Spinal cord (tissue), 10 donors: Measurements from ENCODE around the gene XBP1. TPM values are rescaled to one million over a fixed set of nuclear protein-coding genes. Genes with fewer than 3 reads are reported as not detected.
"Not testable (repeated sequence)": the region's sequence is repeated elsewhere in the genome, so short reads cannot be mapped to it uniquely, and the experiment has no call there.

Experiments
- DNase-seq, 6 donors: peaks; one replicate each; pipeline versions ENCODE4 v3.0.0 to v3.0.0-alpha.2; 2013 to 2015; ENCODE audit warnings: low spot score in 6 of 6, low read depth in 4 of 6
- H3K27ac ChIP-seq: one replicate; pipeline ENCODE4 v1.5.1; 2013; ENCODE audit warnings: low read depth, low read length, control low read depth
- H3K27me3 ChIP-seq: one replicate; pipeline ENCODE4 v1.6.1; 2013; ENCODE audit warnings: low read length; ENCODE audit not compliant: control insufficient read depth, insufficient read depth
- H3K36me3 ChIP-seq: one replicate; pipeline ENCODE4 v1.6.1; 2013; ENCODE audit warnings: low read length; ENCODE audit not compliant: control insufficient read depth, insufficient read depth
- H3K4me1 ChIP-seq: one replicate; pipeline ENCODE4 v1.6.1; 2013; ENCODE audit warnings: low read length; ENCODE audit not compliant: control insufficient read depth, insufficient read depth
- H3K4me3 ChIP-seq: one replicate; pipeline ENCODE4 v1.5.1; 2013; ENCODE audit warnings: low read depth, low read length, control low read depth
- H3K9me3 ChIP-seq: one replicate; pipeline ENCODE4 v1.6.1; 2013; ENCODE audit warnings: low read length; ENCODE audit not compliant: control insufficient read depth, insufficient read depth
- WGBS: methylation state at CpG from one replicate; pipeline ENCODE4 v1.1.5; 2013; ENCODE audit warnings: missing lambda C conversion rate; ENCODE audit not compliant: insufficient coverage; 5-methylcytosine and 5-hydroxymethylcytosine counted together
- polyA plus RNA-seq, 2 donors: library from polyadenylated mRNA; unstranded; fragments of 120-200 nt; gene quantifications; one replicate each; pipeline ENCODE4 v1.2.1, GENCODE V29; 2013; ENCODE audit not compliant: insufficient read length in 2 of 2
- small RNA-seq: library from RNA; depleted of rRNA; stranded (forward); fragments of <200 nt; gene quantifications from one replicate; pipeline ENCODE3, GENCODE V24; 2014; ENCODE audit warnings: low replicate concordance
- total RNA-seq, 2 donors: library from RNA; depleted of rRNA in 1 of 2; stranded (reverse); fragments of 120-200 nt in 1 of 2; fragments of >200 nt in 1 of 2; gene quantifications; one replicate each; pipeline versions ENCODE4 v1.2.3 to v1.2.4, GENCODE V29; 2013 to 2014
- donor health status: healthy.

Gene XBP1
- total and polyA plus RNA-seq, 4 donors = 49.2 to 105 (median 65.8) TPM

DNA sequence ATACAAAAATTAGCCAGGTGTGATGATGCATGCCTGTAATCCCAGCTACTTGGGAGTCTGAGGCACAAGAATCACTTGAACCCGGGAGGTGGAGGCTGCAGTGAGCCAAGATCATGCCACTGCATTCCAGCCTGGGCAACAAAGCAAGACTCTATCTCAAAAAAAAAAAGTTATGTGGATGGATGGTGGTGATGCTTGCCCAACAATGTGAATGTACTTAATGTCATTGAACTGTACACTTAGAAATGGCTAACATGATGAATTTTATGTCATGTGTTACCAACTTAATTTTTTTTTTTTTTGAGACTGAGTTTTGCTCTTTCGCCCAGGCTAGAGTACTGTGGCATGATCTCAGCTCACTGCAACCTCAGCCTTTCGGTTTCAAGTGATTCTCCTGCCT, 45.9 kb downstream of the XBP1 start:
- H3K9me3 ChIP-seq, H3K27ac ChIP-seq, H3K4me3 ChIP-seq, DNase-seq, H3K27me3 ChIP-seq, H3K36me3 ChIP-seq, H3K4me1 ChIP-seq: not testable (repeated sequence)
- 100% methylated on average over 2 of the region's 3 CpGs for WGBS

GRCh38 chr22:28750471-28750881, 49.9 kb downstream of the XBP1 start:
- Histone ChIP-seq H3K27me3 (no peaks in the 10 kb centered on the region), H3K27ac (no peak overlapping the region), H3K4me3 (no peak overlapping the region), H3K4me1 (no peaks in the 10 kb centered on the region), H3K9me3 (no peaks in the 10 kb centered on the region), H3K36me3 (peaks cover 39% of the 10 kb centered on the region)
- peak in 1 of 6 donors; percentile 51 for DNase-seq
- no CpG with 5 or more reads among the region's 6 CpGs for WGBS

Small RNA genes lying within 50 kb of the gene (small RNA-seq; reads per million reads assigned to genes)
- not detected for gene Z93930.1

Other genes starting within 250 kb of the XBP1 start
- 10 to 100 TPM; 39.6 to 44.0 TPM for gene TTC28, start 120.7 kb downstream of the XBP1 start, total RNA-seq
- gene TTC28, start 120.7 kb downstream of the XBP1 start, polyA plus RNA-seq = 10 to 100 TPM; 19.4 to 21.1 TPM
- 10 to 100 TPM in 1 of 2 donors, 1 to 10 TPM in 1; 8.6 to 11.9 TPM for gene CHEK2, start 58.7 kb downstream of the XBP1 start, total RNA-seq
- 10 to 100 TPM in 1 of 2 donors, 1 to 10 TPM in 1; 8.9 to 10.1 TPM for gene CHEK2, start 58.7 kb downstream of the XBP1 start, polyA plus RNA-seq
- 10 to 100 TPM in 1 of 2 donors, 1 to 10 TPM in 1; 8.5 to 14.7 TPM for gene HSCB, start 58.5 kb downstream of the XBP1 start, total RNA-seq
- 10 to 100 TPM; 13.2 to 17.1 TPM for gene HSCB, start 58.5 kb downstream of the XBP1 start, polyA plus RNA-seq
- gene CCDC117, start 27.9 kb downstream of the XBP1 start, total RNA-seq = 10 to 100 TPM; 20.8 to 26.8 TPM
- 10 to 100 TPM; 12.9 to 18.4 TPM for gene CCDC117, start 27.9 kb downstream of the XBP1 start, polyA plus RNA-seq
- 10 to 100 TPM in 1 of 2 donors, 1 to 10 TPM in 1; 8.9 to 10.4 TPM for gene ZNRF3, start 83.0 kb upstream of the XBP1 start, total RNA-seq
- 10 to 100 TPM; 12.3 to 13.0 TPM for gene ZNRF3, start 83.0 kb upstream of the XBP1 start, polyA plus RNA-seq